ENCODE data around the gene CBX4.

GRCh38 chr17:79812353-79813258 lies 26.6 kb downstream of the CBX4 start:
- TF ChIP-seq EP300 (IDR thresholded peaks at IDR 0.05) (no peak), POLR2A (IDR thresholded peaks at IDR 0.05) (no peak)
- TF ChIP-seq, protein P1, sequence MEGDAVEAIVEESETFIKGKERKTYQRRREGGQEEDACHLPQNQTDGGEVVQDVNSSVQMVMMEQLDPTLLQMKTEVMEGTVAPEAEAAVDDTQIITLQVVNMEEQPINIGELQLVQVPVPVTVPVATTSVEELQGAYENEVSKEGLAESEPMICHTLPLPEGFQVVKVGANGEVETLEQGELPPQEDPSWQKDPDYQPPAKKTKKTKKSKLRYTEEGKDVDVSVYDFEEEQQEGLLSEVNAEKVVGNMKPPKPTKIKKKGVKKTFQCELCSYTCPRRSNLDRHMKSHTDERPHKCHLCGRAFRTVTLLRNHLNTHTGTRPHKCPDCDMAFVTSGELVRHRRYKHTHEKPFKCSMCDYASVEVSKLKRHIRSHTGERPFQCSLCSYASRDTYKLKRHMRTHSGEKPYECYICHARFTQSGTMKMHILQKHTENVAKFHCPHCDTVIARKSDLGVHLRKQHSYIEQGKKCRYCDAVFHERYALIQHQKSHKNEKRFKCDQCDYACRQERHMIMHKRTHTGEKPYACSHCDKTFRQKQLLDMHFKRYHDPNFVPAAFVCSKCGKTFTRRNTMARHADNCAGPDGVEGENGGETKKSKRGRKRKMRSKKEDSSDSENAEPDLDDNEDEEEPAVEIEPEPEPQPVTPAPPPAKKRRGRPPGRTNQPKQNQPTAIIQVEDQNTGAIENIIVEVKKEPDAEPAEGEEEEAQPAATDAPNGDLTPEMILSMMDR (IDR thresholded peaks at IDR 0.05), result no peak

All from upper lobe of left lung (tissue), 4 donors.